Pulmonary artery endothelial cell (primary cell): ENCODE results near the gene OGT. TPM values are rescaled to one million over a fixed set of nuclear protein-coding genes. Genes with fewer than 3 reads are reported as not detected.
"Not testable (repeated sequence)": the region's sequence is repeated elsewhere in the genome, so short reads cannot be mapped to it uniquely, and the experiment has no call there.

Experiments
- DNase-seq: peaks from one replicate; pipeline ENCODE4 v3.0.0-alpha.2; 2011; ENCODE audit warnings: low read depth, low spot score
- total RNA-seq: library from RNA; depleted of rRNA; stranded (reverse); fragments of >200 nt; gene quantifications from 2 replicates; pipeline ENCODE4 v1.2.3, GENCODE V29; 2014

OGT gene
- total RNA-seq, 1 donor from 2014 or later: 86.6 TPM

- DNase-seq: no peak
These were observed 4.8 kb downstream of the OGT start for GRCh38 chrX:71537743-71538142.

- no peak for DNase-seq
These were observed 7.9 kb downstream of the OGT start for GRCh38 chrX:71540801-71541200.

GRCh38 chrX:71541210-71542022, 8.5 kb downstream of the OGT start:
- DNase-seq: no peak

GRCh38 chrX:71542411-71542810, 9.5 kb downstream of the OGT start:
- no peak for DNase-seq

GRCh38 chrX:71542825-71543224, 9.9 kb downstream of the OGT start:
- DNase-seq: no peak

- peak; percentile 51 for DNase-seq
These were observed 10.4 kb downstream of the OGT start for GRCh38 chrX:71543316-71543715.

GRCh38 chrX:71545364-71545763, 12.5 kb downstream of the OGT start:
- DNase-seq: no peak

GRCh38 chrX:71546879-71547278, 14.0 kb downstream of the OGT start:
- DNase-seq: no peak

- no peak for DNase-seq
These were observed 14.4 kb downstream of the OGT start for GRCh38 chrX:71547339-71547738.

- no peak for DNase-seq
These were observed 17.1 kb downstream of the OGT start for GRCh38 chrX:71549986-71550385.

GRCh38 chrX:71550578-71550977, 17.7 kb downstream of the OGT start:
- no peak for DNase-seq

- no peak for DNase-seq
These were observed 23.1 kb downstream of the OGT start for GRCh38 chrX:71556036-71556435.

- no peak for DNase-seq
These were observed 26.0 kb downstream of the OGT start for GRCh38 chrX:71558920-71559319.

- not testable (repeated sequence) for DNase-seq
These were observed 26.9 kb downstream of the OGT start for GRCh38 chrX:71559773-71560172.

- no peak for DNase-seq
These were observed 31.0 kb downstream of the OGT start for GRCh38 chrX:71563921-71564320.

- no peak for DNase-seq
These were observed 32.7 kb downstream of the OGT start for GRCh38 chrX:71565474-71566041.

GRCh38 chrX:71571390-71571789, 38.5 kb downstream of the OGT start:
- DNase-seq: not testable (repeated sequence)

GRCh38 chrX:71573590-71573989, 40.7 kb downstream of the OGT start:
- no peak for DNase-seq

- DNase-seq: no peak
These were observed 44.8 kb downstream of the OGT start for GRCh38 chrX:71577682-71578081.

GRCh38 chrX:71578253-71579135, 45.6 kb downstream of the OGT start, which contains the start of gene GCNA:
Gene GCNA, plus strand, starts transcription at chrX:71578437. Its CDS starts 2,385 bp downstream, at chrX:71580822.
- DNase-seq: no peak

GRCh38 chrX:71579136-71579989, 46.5 kb downstream of the OGT start:
- no peak for DNase-seq
